GM10266 (cell line): ENCODE data around the gene RBBP8.

Experiments used
- DNase-seq: peaks from one replicate; pipeline ENCODE4 v3.0.0; 2012; ENCODE audit errors: extremely low spot score
- TF ChIP-seq, protein P1 (sequence below): IDR thresholded peaks from 2 replicates; pipeline ENCODE4 v1.5.1; 2012; ENCODE audit warnings: mild to moderate bottlenecking, low read depth; ENCODE audit not compliant: control insufficient read depth, insufficient read depth; ENCODE audit errors: missing control alignments

Gene RBBP8

DNA sequence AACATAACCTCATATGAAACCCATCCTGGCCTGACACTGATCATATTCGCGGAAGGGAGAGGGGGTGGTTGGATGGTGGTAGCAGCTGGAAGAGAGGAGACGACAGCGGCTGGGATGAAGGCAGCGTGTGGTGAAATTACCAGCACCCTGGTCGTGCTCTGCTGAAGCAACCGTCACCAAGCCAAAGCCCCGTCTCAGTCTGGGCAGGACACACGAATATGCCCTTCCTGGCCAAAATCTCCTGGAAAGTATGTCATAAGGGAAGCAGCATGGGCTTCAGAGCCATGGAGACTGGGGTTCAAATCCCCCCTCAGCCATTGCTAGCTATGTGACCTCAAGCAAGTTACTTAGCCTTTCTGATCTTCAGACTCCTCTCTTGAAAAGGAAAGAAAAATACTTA is 139.0 kb downstream of the RBBP8 start:
- TF ChIP-seq, protein P1, sequence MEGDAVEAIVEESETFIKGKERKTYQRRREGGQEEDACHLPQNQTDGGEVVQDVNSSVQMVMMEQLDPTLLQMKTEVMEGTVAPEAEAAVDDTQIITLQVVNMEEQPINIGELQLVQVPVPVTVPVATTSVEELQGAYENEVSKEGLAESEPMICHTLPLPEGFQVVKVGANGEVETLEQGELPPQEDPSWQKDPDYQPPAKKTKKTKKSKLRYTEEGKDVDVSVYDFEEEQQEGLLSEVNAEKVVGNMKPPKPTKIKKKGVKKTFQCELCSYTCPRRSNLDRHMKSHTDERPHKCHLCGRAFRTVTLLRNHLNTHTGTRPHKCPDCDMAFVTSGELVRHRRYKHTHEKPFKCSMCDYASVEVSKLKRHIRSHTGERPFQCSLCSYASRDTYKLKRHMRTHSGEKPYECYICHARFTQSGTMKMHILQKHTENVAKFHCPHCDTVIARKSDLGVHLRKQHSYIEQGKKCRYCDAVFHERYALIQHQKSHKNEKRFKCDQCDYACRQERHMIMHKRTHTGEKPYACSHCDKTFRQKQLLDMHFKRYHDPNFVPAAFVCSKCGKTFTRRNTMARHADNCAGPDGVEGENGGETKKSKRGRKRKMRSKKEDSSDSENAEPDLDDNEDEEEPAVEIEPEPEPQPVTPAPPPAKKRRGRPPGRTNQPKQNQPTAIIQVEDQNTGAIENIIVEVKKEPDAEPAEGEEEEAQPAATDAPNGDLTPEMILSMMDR = no peak
- DNase-seq = no peak

DNA sequence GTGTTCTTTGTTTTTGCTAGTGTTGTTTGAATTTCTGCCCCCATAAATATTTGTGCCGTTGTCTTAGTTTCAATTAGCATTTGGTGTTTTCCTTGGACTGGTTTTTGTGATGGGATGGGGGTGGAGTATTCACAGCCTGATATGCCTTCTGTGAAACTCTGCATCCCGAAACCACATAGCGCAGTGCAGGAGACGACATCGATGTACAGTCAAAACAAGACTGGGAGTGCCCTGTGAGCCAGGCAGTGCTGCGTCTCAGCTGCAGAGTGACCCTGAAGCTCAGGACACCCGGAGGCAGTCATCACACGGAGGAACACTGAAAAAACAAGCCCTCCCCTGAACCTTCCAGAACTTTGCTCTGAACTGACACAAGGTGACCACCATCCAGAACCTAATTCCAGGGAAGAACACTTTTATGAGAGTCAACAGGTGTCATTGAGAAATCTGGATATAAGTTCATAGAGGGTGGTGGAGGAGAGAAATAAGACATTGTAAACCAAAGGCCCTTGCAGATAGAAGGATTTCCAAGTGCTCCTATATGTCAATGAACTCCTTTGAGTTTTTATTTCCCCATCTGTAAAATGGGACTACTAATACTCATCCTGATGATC is 141.0 kb downstream of the RBBP8 start:
- DNase-seq = no peak
- TF ChIP-seq, protein P1 = no peak
